Activated T-cell treated with anti-CD3 and anti-CD28 coated beads for 1 hour (primary cell): Measurements from ENCODE around the gene NUAK2.

Experiments used
- DNase-seq: peaks from one replicate; pipeline ENCODE4 v3.0.0-alpha.2; 2020; ENCODE audit warnings: low read depth

The NUAK2 gene

GRCh38 chr1:205346956-205347574 lies 25.5 kb upstream of the NUAK2 start:
- DNase-seq, result no peak

- no peak for DNase-seq
Measured at GRCh38 chr1:205345761-205346160, 24.2 kb upstream of the NUAK2 start.

GRCh38 chr1:205344066-205344928 lies 22.8 kb upstream of the NUAK2 start:
- peak; percentile 27 for DNase-seq

GRCh38 chr1:205343431-205344065 lies 22.0 kb upstream of the NUAK2 start:
- DNase-seq, result no peak

- DNase-seq, result no peak
Measured at GRCh38 chr1:205342986-205343385, 21.4 kb upstream of the NUAK2 start.

GRCh38 chr1:205340676-205341075 lies 19.1 kb upstream of the NUAK2 start:
- no peak for DNase-seq

GRCh38 chr1:205339717-205340116 lies 18.2 kb upstream of the NUAK2 start:
- DNase-seq, result no peak

- no peak for DNase-seq
Measured at GRCh38 chr1:205339197-205339702, 17.7 kb upstream of the NUAK2 start.

- no peak for DNase-seq
Measured at GRCh38 chr1:205338011-205338410, 16.5 kb upstream of the NUAK2 start.

- no peak for DNase-seq
Measured at GRCh38 chr1:205337481-205337880, 15.9 kb upstream of the NUAK2 start.

GRCh38 chr1:205335692-205336091 lies 14.1 kb upstream of the NUAK2 start:
- DNase-seq, result peak; percentile 77

- DNase-seq, result no peak
Measured at GRCh38 chr1:205332015-205332791, 10.7 kb upstream of the NUAK2 start.

- no peak for DNase-seq
Measured at GRCh38 chr1:205330150-205330549, 8.6 kb upstream of the NUAK2 start.

GRCh38 chr1:205329719-205330118 lies 8.2 kb upstream of the NUAK2 start:
- DNase-seq, result no peak

- DNase-seq, result no peak
Measured at GRCh38 chr1:205328476-205328875, 6.9 kb upstream of the NUAK2 start.

GRCh38 chr1:205326812-205327466 lies 5.4 kb upstream of the NUAK2 start:
- no peak for DNase-seq

GRCh38 chr1:205325334-205325884 lies 3.9 kb upstream of the NUAK2 start:
- DNase-seq, result peak; percentile 39

GRCh38 chr1:205324781-205325180 lies 3.2 kb upstream of the NUAK2 start:
- DNase-seq, result no peak

GRCh38 chr1:205323794-205324193 lies 2.2 kb upstream of the NUAK2 start:
- no peak for DNase-seq

- no peak for DNase-seq
Measured at GRCh38 chr1:205321959-205322283, 376 bp upstream of the NUAK2 start.
